ENCODE results near the gene CLCNKB.
"Not testable (repeated sequence)": the region's sequence is repeated elsewhere in the genome, so short reads cannot be mapped to it uniquely, and the experiment has no call there.

Gene CLCNKB

DNA sequence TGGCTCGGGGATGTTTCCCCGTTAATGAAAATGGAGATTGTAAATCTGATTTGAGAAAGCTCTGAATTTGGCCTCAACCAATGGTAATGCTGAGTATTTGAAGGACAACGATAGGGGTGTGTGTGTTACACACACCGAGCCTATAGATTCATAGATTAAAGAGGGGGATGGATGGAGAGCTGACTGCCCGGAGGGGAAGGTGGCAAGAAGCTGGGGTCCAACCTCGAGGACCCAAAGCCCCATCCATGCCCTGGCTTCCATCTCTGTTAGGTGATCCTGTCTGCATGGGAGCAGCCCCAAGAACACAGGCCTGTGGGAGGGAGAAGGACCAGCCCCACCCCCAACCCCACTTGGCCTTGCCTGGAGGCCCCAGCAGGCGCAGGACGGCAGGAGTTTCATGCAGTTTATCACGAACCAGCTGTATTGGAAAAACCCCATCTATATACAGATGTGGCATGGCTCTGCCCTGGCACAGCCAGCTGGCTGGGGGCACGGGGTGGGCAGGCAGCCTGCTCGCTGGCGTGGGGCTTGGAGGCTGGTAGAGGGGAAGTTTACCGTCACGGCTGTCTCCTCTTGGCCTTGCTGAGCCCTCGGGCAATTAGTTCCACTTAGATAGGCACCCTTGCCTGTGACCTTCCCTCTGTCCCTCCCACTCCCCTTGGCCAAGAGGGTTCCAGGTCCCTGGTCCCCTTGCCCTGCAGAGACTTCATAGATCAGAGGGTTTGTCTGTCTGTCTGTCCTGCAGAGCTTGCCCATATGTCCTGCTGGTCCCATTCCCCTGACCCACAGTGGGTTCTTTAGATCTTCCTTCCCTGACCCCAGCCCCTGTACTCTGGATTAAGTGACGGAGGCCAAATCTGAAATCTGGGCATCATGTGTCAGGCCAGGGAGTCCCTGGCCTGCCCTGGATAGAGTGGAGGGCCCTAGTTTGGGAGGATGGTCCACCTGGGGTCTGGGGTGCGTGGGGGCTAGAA lies 28.8 kb upstream of the CLCNKB start:
- no peak for DNase-seq (ENCODE audit: low spot score)
- no peak for FAIRE-seq

GRCh38 chr1:16015491-16015890 lies 28.1 kb upstream of the CLCNKB start:
- FAIRE-seq (no peak), DNase-seq (ENCODE audit: low spot score) (no peak)

DNA sequence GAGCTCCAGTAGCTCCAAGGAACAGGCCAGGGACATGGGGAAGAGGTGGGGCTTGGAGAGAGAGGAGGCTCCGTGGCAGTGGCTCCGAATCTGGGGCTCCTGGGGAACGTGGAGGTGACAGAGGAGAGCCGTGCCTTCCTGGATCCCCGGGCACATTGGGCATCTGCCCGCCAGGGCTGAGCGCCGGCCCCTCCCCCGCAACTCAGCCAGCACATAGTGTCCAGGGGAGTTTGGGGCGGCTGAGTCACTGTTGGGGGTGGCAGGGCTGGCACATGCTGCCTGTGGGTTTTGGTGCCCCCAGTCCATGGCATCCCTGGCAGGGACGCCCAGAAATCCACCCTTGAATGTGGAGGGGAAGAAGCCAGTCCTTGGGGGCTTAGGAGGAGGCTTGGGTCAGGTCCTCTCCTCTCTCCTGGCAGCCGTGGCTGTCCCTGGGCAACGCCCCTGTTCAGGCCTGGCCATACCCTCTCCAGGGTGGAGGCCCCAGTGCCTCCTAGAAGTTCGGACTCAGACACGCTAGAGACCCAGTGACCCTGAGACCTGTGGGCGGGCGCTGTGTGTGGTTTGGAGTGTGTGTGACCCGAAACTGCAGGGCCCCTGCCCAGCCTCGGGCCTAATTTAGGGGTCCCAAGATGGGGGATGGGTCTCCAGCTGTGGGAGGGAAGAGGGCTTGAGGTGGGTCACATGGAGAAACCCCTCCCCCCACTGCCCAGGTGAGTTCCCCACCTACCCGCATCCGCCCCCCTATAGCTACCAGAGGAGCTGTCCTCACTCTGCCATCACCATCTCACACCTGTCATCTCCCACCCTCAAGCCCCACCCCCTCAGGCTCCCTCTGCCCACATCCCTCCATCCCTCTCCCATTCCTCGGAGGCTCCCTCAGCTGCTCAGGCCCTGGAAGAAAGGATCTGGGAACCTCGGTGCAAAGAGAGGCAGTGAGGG lies 27.4 kb upstream of the CLCNKB start:
- DNase-seq (ENCODE audit: low spot score) (no peak), FAIRE-seq (no peak)

GRCh38 chr1:16017076-16017460 lies 26.5 kb upstream of the CLCNKB start:
- no peak for FAIRE-seq
- DNase-seq (ENCODE audit: low spot score), result no peak

GRCh38 chr1:16017461-16018303 lies 25.9 kb upstream of the CLCNKB start, which contains the start of gene HSPB7:
HSPB7 (minus strand) TSS chr1:16018043; CDS start chr1:16017963, 80 bp downstream.
- no peak for DNase-seq (ENCODE audit: low spot score)
- no peak for FAIRE-seq

DNA sequence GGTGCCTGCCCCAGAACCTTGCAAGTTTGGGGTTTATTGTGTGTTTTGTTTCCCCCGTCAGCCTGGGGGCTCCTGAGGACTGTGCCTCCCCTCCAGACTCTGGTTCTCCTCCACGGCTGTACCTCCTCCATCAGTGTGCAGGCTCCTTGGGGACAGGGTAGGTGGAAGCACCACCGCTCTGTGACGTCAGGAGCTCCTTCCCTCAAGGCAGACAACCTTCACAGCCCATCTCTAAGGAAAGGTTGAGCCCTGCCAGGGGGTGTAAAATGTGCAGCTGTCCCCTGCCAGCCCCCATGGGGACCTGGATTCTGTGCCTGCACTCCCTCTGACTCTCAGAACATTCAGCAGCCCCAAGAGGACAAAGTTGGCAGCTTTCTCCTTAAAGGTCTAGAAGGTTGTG lies 25.3 kb upstream of the CLCNKB start:
- DNase-seq (ENCODE audit: low spot score), result no peak
- FAIRE-seq, result no peak

GRCh38 chr1:16018749-16019643 lies 24.6 kb upstream of the CLCNKB start:
- DNase-seq (ENCODE audit: low spot score), result no peak
- FAIRE-seq, result no peak

DNA sequence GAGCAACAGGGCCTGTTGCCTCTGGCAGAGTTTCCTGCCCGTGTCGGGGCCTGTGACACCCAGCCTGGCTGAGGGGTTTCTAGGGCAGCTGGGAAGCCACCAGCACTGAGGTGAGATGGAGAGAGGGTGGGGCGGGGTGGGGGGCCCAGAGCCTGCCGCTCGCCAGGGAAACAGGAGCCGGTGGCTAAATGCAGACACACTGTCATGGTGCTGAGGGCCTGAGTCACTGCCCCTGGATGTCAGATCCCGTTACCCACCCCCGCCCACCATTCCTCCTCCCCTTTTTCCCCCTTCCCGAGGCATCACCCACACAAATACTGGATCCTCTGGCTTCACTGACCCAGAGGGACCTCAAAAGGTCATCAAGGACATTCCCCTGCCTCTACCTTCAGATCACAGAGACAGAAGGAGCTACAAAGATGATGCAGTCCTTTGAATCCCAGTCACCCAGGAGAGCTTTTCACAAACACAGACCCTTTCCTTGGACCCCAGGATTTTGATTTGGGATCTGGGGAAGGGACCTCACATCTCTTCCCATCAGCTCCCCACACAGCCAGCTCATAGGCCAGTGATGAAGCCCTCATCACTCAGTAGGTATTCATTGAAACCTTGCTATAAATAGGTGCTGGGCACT lies 23.8 kb upstream of the CLCNKB start:
- no peak for DNase-seq (ENCODE audit: low spot score)
- no peak for FAIRE-seq

GRCh38 chr1:16020325-16020724 lies 23.3 kb upstream of the CLCNKB start:
- DNase-seq (ENCODE audit: low spot score) (no peak), FAIRE-seq (no peak)

GRCh38 chr1:16020878-16021277 lies 22.7 kb upstream of the CLCNKB start:
- not testable (repeated sequence) for DNase-seq (ENCODE audit: low spot score); FAIRE-seq

GRCh38 chr1:16021681-16022080 lies 21.9 kb upstream of the CLCNKB start, which contains the start of gene CLCNKA:
CLCNKA (plus strand) TSS chr1:16022036; CDS start chr1:16022620, 584 bp downstream.
- no peak for DNase-seq (ENCODE audit: low spot score)
- no peak for FAIRE-seq

DNA sequence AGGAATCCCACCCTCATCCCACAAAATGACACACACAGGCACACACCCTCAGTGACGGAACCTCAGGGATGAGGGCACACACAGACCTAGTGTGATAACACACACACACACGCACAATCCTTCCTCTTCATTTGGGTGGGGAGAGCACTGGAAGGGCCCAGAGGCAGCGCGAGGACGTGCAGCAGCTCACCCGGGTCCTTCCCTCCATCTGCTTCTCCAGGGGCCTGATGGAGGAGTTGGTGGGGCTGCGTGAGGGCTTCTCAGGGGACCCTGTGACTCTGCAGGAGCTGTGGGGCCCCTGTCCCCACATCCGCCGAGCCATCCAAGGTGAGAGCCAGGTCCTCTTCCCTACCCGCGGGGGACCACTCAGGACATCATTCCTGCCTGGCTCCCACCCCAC lies 21.2 kb upstream of the CLCNKB start:
- DNase-seq (ENCODE audit: low spot score) (no peak), FAIRE-seq (no peak)

DNA sequence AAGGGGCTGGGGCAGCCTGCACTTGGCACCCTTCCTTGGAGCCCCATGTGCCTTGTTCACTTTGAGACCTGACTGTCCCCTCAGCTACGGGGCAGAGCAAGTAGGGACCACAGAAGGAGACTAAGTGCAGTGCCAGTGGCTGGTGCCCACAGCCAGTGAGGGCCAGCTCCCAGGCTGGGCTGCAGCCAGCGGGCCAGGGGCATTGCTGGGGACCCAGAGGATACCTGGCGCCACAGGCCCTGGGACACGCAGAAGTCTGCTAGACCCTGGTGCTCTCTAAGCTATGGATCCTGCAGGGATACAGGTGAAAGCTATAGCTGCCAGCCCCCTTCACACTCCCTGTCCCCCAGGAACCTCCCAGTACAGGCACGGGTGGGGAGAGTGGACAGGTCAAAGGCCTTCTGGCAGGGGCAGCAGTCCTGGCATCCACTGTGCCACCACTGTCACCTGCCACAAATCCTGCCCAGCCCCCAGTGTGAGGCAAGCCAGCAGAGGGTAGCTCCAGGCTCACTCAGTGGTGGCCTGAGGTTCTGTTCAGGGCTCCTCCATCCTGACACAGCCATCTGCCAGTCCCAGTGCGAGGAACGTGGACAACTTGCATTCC lies 20.4 kb upstream of the CLCNKB start:
- no peak for FAIRE-seq

DNA sequence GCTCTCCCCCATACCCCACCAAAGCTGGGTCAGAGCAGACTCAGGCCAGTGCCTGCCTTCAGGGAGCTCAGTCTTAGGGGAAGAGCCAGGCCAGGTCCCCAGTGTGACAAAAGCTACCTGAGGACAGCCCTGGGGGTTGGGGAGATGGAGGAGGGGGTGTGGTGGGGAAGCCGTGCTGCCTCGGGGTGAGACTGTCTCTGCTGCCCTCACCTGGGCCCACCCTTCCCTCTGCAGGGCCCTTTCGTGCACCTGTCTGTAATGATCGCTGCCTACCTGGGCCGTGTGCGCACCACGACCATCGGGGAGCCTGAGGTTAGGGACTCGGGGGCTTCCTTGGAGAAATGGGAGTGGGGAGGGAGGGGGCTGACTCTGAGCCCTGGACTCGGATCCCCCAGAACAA lies 17.3 kb upstream of the CLCNKB start:
- FAIRE-seq, result not testable (repeated sequence)

More for the DNA sequence above, 20.4 kb upstream of the CLCNKB start:
- DNase-seq (ENCODE audit: low spot score), result no peak

GRCh38 chr1:16026723-16027484 lies 16.7 kb upstream of the CLCNKB start:
- FAIRE-seq (no peak), DNase-seq (ENCODE audit: low spot score) (no peak)

More for the DNA sequence above, 17.3 kb upstream of the CLCNKB start:
- not testable (repeated sequence) for DNase-seq (ENCODE audit: low spot score)

DNA sequence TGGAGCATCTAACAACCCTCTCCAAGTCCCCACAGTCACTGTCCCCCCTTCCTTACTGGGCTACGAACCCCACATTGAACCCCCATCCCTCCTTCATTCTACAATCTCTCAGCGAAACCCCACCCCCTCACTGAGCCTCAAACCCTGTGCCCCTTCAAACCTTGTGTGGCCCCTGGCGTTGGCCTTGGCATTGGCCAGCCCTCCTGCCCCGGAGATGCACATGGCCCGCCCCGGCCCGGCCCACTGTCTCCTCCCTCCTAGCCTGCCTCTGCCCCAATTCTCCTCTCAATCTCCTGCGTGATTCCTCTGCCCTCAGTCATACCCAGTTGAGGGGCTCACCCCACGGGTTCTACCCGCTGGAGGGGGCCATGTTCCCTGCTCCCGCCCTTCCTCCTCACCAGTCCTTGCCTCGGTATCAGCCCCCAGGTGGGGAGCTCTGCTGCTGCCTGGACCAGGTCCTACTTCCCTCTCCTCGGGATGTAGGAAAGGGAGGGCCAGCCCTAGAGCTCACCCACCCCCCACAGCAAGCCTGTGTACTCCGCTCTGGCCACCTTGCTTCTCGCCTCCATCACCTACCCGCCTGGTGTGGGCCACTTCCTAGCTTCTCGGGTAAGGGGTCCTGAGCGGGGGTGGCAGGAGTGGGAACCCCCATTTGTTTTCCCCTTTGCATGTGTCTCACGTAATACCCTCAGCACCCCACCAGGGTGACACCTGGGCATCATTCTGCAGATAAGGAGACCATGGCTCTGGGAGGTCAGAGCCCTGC lies 15.2 kb upstream of the CLCNKB start:
- DNase-seq (ENCODE audit: low spot score) (no peak), FAIRE-seq (no peak)

DNA sequence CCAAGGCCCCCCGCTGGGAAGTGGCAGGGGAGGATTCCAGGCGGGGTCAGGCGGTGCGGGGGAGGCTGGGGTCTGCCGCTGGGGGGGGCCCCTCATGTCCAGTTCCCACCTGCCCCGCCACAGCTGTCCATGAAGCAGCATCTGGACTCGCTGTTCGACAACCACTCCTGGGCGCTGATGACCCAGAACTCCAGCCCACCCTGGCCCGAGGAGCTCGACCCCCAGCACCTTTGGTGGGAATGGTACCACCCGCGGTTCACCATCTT lies 14.6 kb upstream of the CLCNKB start:
- not testable (repeated sequence) for DNase-seq (ENCODE audit: low spot score); FAIRE-seq

GRCh38 chr1:16029288-16029687 lies 14.3 kb upstream of the CLCNKB start:
- no peak for DNase-seq (ENCODE audit: low spot score)
- no peak for FAIRE-seq
